MCF 10A (cell line): ENCODE data around the gene AK5. TPM values are rescaled to one million over a fixed set of nuclear protein-coding genes. Genes with fewer than 3 reads are reported as not detected.

Experiments used
- BruUV-seq: library from RNA; stranded (reverse); fragments of 400-500 nt; replicated peaks from 2 replicates; lab custom pipeline; 2021; lab: Mats Ljungman, UMichigan
- CTCF ChIA-PET: fragments of 300-600 bp; sonication (Branson Sonifier 250); formaldehyde crosslinking; extraction: SDS; loops from one replicate; lab custom pipeline; 2021; ENCODE audit warnings: antibody characterized with exemption, inconsistent platforms; lab: Yijun Ruan, JAX
- POLR2A ChIA-PET: fragments of 300-600, 350-650 bp; sonication (Branson Sonifier 250); formaldehyde crosslinking; extraction: SDS; loops from one replicate; lab custom pipeline; 2020; ENCODE audit warnings: antibody characterized with exemption, inconsistent platforms; lab: Yijun Ruan, JAX
- DNase-seq: peaks from one replicate; pipeline ENCODE4 v3.0.0-alpha.2; 2018; ENCODE audit not compliant: unreplicated experiment
- H3K27ac Mint-ChIP-seq: one replicate; pipeline ENCODE4 v1.8.0; 2022; ENCODE audit warnings: mild to moderate bottlenecking, low read depth, mixed read lengths; ENCODE audit not compliant: unreplicated experiment
- H3K27me3 Mint-ChIP-seq: one replicate; pipeline ENCODE4 v1.8.0; 2022; ENCODE audit warnings: mixed read lengths; ENCODE audit not compliant: insufficient read depth, unreplicated experiment
- H3K36me3 Mint-ChIP-seq: one replicate; pipeline ENCODE4 v1.8.0; 2022; ENCODE audit warnings: mild to moderate bottlenecking, moderate library complexity, mixed read lengths; ENCODE audit not compliant: insufficient read depth, unreplicated experiment
- H3K4me1 Mint-ChIP-seq: one replicate; pipeline ENCODE4 v1.8.0; 2022; ENCODE audit warnings: mixed read lengths; ENCODE audit not compliant: insufficient read depth, unreplicated experiment
- H3K4me3 Mint-ChIP-seq: one replicate; pipeline ENCODE4 v1.8.0; 2022; ENCODE audit warnings: mild to moderate bottlenecking, moderate library complexity, mixed read lengths; ENCODE audit not compliant: unreplicated experiment
- H3K9me3 Mint-ChIP-seq: one replicate; pipeline ENCODE4 v1.8.0; 2022; ENCODE audit warnings: mixed read lengths; ENCODE audit not compliant: unreplicated experiment
- intact Hi-C: fragments of 100-400 bp; cut with micrococcal nuclease; formaldehyde crosslinking; loops from 2 replicates; pipeline ENCODE4 v1.14.1; 2022
- total RNA-seq: library from RNA; stranded (reverse); gene quantifications from 2 replicates; pipeline ENCODE4 v1.2.3, GENCODE V29; 2022
- TF ChIP-seq, protein P1 (sequence below): fragments of 200-600 bp; IDR thresholded peaks from one replicate; pipeline ENCODE4 v1.8.0; 2022; ENCODE audit warnings: antibody characterized with exemption, mild to moderate bottlenecking; ENCODE audit not compliant: unreplicated experiment

Gene AK5
- total RNA-seq, 1 experiment from 2014 or later, result not detected

DNA sequence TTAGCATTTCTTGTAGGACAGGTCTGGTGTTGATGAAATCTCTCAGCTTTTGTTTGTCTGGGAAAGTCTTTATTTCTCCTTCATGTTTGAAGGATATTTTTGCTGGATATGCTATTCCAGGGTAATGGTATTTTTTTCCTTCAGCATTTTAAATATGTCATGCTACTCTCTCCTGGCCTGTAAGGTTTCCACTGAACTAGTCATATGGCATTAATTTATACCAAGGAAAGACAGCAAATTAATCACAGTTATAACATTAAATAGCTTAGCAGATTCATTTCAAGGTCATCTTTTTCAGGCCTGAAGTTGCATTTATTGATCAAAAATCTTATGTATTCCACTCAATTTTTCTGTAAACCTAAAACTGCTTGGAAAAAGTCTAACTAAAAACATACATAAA lies 54.9 kb downstream of the AK5 start:
- Mint-ChIP-seq H3K27me3 (peaks cover 23% of the 10 kb centered on the region), H3K36me3 (no peaks in the 10 kb centered on the region), H3K9me3 (no peaks in the 10 kb centered on the region), H3K4me3 (no peak overlapping the region), H3K4me1 (no peaks in the 10 kb centered on the region), H3K27ac (no peak overlapping the region)
- intact Hi-C loops, result no loop called here
- TF ChIP-seq, protein P1, sequence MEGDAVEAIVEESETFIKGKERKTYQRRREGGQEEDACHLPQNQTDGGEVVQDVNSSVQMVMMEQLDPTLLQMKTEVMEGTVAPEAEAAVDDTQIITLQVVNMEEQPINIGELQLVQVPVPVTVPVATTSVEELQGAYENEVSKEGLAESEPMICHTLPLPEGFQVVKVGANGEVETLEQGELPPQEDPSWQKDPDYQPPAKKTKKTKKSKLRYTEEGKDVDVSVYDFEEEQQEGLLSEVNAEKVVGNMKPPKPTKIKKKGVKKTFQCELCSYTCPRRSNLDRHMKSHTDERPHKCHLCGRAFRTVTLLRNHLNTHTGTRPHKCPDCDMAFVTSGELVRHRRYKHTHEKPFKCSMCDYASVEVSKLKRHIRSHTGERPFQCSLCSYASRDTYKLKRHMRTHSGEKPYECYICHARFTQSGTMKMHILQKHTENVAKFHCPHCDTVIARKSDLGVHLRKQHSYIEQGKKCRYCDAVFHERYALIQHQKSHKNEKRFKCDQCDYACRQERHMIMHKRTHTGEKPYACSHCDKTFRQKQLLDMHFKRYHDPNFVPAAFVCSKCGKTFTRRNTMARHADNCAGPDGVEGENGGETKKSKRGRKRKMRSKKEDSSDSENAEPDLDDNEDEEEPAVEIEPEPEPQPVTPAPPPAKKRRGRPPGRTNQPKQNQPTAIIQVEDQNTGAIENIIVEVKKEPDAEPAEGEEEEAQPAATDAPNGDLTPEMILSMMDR, result no peak
- no peak for DNase-seq
- no TSS peak for BruUV-seq
- CTCF ChIA-PET, result interaction anchor here (0.6 kb wide), 1 partner anchor 20 kb away, joined by 3 read pairs; no protein-coding TSS in a partner anchor
- POLR2A ChIA-PET, result no interaction called here

DNA sequence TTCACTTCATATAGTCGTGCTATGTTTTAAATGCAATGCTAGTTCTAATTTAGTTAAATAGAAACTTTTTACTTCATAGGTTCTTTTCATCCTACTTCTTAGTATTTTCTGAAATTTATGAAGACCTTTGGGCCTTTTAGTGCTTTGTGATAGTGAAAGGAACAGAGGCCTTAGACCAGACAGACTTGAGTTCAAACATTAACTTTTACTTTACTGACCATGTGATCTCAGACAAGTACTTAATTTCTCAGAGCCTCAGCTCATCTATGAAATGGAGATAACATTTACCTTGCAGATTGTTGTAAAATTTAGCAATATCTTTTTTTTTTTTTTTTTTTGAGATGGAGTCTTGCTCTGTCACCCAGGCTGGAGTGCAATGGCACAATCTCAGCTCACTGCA lies 57.5 kb downstream of the AK5 start:
- Mint-ChIP-seq H3K4me1 (no peaks in the 10 kb centered on the region), H3K36me3 (no peaks in the 10 kb centered on the region), H3K9me3 (no peaks in the 10 kb centered on the region), H3K27ac (no peak overlapping the region), H3K4me3 (no peak overlapping the region), H3K27me3 (peaks cover 23% of the 10 kb centered on the region)
- no peak for DNase-seq
- ChIA-PET CTCF (no interaction called here), POLR2A (interaction anchor here (0.7 kb wide), 1 partner anchor 41 kb away, joined by 3 read pairs; no protein-coding TSS in a partner anchor)
- BruUV-seq, result no TSS peak
- intact Hi-C loops, result no loop called here
- TF ChIP-seq, protein P1, result no peak

DNA sequence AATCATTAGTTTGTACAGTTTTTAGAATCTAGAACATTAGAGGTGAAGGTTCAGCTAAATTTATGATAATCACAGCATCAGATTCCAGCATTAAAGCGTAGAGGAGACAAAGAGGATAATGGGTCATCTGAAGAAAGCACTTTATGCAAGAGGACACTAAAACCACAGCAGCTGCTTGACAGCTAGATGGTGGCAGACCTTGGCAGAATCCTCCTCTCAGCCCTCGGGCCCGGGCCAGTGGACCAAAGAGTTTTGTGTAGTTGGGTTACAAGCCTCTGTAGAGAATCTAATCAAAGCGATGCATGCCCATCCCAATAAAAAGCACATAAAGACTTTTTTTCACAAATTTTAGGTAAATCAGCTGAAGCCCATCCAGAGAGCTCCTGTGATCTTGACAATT lies 59.4 kb downstream of the AK5 start:
- no TSS peak for BruUV-seq

DNA sequence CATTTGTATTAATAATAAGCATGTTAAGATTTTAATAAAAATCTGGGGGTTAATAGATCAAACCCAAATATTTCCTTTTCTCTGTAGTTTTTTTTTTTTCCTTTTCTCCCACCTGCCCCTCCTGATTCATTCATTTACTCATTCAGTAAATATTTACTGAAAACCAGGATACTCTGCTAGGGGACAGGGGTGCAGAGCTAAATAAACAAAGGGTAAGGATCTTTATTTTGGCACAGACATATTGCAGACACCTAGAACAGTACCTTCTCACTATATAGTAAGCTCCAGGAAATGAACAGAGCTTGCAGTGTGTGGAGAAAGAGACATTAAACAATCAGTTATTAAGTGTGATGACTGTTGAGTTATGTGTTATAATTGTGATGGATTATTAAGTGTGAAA lies 60.9 kb downstream of the AK5 start:
- Mint-ChIP-seq H3K36me3 (no peaks in the 10 kb centered on the region), H3K9me3 (no peaks in the 10 kb centered on the region), H3K4me3 (no peak overlapping the region)

More for the DNA sequence above, 59.4 kb downstream of the AK5 start:
- DNase-seq, result no peak
- H3K9me3 Mint-ChIP-seq, result no peaks in the 10 kb centered on the region
- no peak overlapping the region for H3K4me3 Mint-ChIP-seq
- H3K27me3 Mint-ChIP-seq, result peaks cover 11% of the 10 kb centered on the region
- H3K27ac Mint-ChIP-seq, result no peak overlapping the region
- intact Hi-C loops, result no loop called here
- ChIA-PET POLR2A (interaction anchor here (0.5 kb wide), 1 partner anchor 29 kb away, joined by 5 read pairs; no protein-coding TSS in a partner anchor), CTCF (no interaction called here)
- no peaks in the 10 kb centered on the region for H3K36me3 Mint-ChIP-seq
- H3K4me1 Mint-ChIP-seq, result no peaks in the 10 kb centered on the region
- TF ChIP-seq, protein P1, result no peak

More for the DNA sequence above, 60.9 kb downstream of the AK5 start:
- BruUV-seq, result no TSS peak
- CTCF ChIA-PET, result interaction anchor here (0.9 kb wide), 1 partner anchor 882 kb away, joined by 7 read pairs; no protein-coding TSS in a partner anchor
- TF ChIP-seq, protein P1, result no peak
- no peak for DNase-seq
- no peak overlapping the region for H3K27ac Mint-ChIP-seq
- POLR2A ChIA-PET, result no interaction called here
- H3K4me1 Mint-ChIP-seq, result peaks cover 3% of the 10 kb centered on the region
- H3K27me3 Mint-ChIP-seq, result peaks cover 11% of the 10 kb centered on the region
- intact Hi-C loops, result no loop called here
